GM15510 (cell line): ENCODE measurements around the gene GRK6.

ENCODE experiments used
- POLR2A ChIP-seq: IDR thresholded peaks from 3 replicates; pipeline ENCODE4 v1.6.1; 2011; ENCODE audit warnings: borderline replicate concordance; ENCODE audit not compliant: insufficient read length; ENCODE audit errors: extremely low read depth

The GRK6 gene

GRCh38 chr5:177473443-177474001, 47.0 kb downstream of the GRK6 start, which contains the start of gene DBN1:
DBN1 (minus strand) TSS chr5:177473634; CDS start chr5:177473521, 113 bp downstream.
- no peak for TF ChIP-seq POLR2A

GRCh38 chr5:177474002-177474476, 47.6 kb downstream of the GRK6 start:
- TF ChIP-seq POLR2A, result no peak

GRCh38 chr5:177474846-177475562, 48.5 kb downstream of the GRK6 start:
- no peak for TF ChIP-seq POLR2A

GRCh38 chr5:177475563-177476427, 49.3 kb downstream of the GRK6 start:
- TF ChIP-seq POLR2A, result no peak

- TF ChIP-seq POLR2A, result no peak
Measured at GRCh38 chr5:177476531-177477233, 50.2 kb downstream of the GRK6 start.

- TF ChIP-seq POLR2A, result no peak
Measured at GRCh38 chr5:177477701-177478477, 51.4 kb downstream of the GRK6 start.

GRCh38 chr5:177478711-177479646, 52.5 kb downstream of the GRK6 start:
- no peak for TF ChIP-seq POLR2A

- TF ChIP-seq POLR2A, result no peak
Measured at GRCh38 chr5:177479774-177480173, 53.3 kb downstream of the GRK6 start.

GRCh38 chr5:177482359-177482795, 55.9 kb downstream of the GRK6 start:
- no peak for TF ChIP-seq POLR2A

- TF ChIP-seq POLR2A, result no peak
Measured at GRCh38 chr5:177483042-177483441, 56.6 kb downstream of the GRK6 start.

- no peak for TF ChIP-seq POLR2A
Measured at GRCh38 chr5:177483994-177484901, 57.8 kb downstream of the GRK6 start.

GRCh38 chr5:177484902-177485549, 58.5 kb downstream of the GRK6 start:
- TF ChIP-seq POLR2A, result no peak

- TF ChIP-seq POLR2A, result no peak
Measured at GRCh38 chr5:177486256-177486655, 59.8 kb downstream of the GRK6 start.
